SH-SY5Y (cell line): ENCODE results near the gene GALNT13.

Source experiments
- GATA2 ChIP-seq: IDR thresholded peaks from 2 replicates; pipeline ENCODE4 v1.6.1; 2011; ENCODE audit warnings: mild to moderate bottlenecking, low read depth, low read length
- GATA3 ChIP-seq: IDR thresholded peaks from 2 replicates; pipeline ENCODE4 v1.6.1; 2011; ENCODE audit warnings: low read depth, mild to moderate bottlenecking, low read length, moderate library complexity

- TF ChIP-seq GATA2 (no peak), GATA3 (no peak)
These were observed 471.6 kb downstream of the GALNT13 start for GRCh38 chr2:154343282-154343681.
